Prostate gland (tissue), 2 donors: ENCODE data around the gene TEX29. TPM values are rescaled to one million over a fixed set of nuclear protein-coding genes. Genes with fewer than 3 reads are reported as not detected.

Experiments used
- DNase-seq: peaks from one replicate; pipeline ENCODE4 v3.0.0-alpha.2; 2019; ENCODE audit warnings: low spot score
- H3K27ac ChIP-seq, 2 donors: fragments of 200-600 bp; sonication (generic); 2 replicates each; pipeline ENCODE4 v1.5.1; 2017 to 2019
- H3K27me3 ChIP-seq: fragments of 200-600 bp; sonication (generic); replicated peaks from 2 replicates; pipeline ENCODE4 v1.5.1; 2019; ENCODE audit not compliant: insufficient read depth
- H3K36me3 ChIP-seq, 2 donors: fragments of 200-600 bp; sonication (generic); 1 replicate in 1 of 2; 2 replicates in 1 of 2; pipeline versions ENCODE4 v1.5.1 to v1.8.1; 2017 to 2019
- H3K4me1 ChIP-seq: fragments of 200-600 bp; sonication (generic); replicated peaks from 2 replicates; pipeline ENCODE4 v1.5.1; 2019
- H3K4me3 ChIP-seq, 2 donors: fragments of 200-600 bp; sonication (generic); 2 replicates each; pipeline ENCODE4 v1.5.1; 2017 to 2019
- H3K9me3 ChIP-seq: fragments of 200-600 bp; sonication (generic); 2 replicates; pipeline ENCODE4 v1.5.1; 2017
- CTCF ChIP-seq, 4 experiments: fragments of 200-600 bp in 2 of 4; fragments of 450-650 bp in 2 of 4; sonication (generic) in 2 of 4; IDR thresholded peaks; 1 replicate in 3 of 4; 2 replicates in 1 of 4; pipeline ENCODE4 v1.5.1; 2016 to 2019; ENCODE audit warnings: antibody characterized with exemption in 4 of 4, mild to moderate bottlenecking in 2 of 4, moderate library complexity in 2 of 4
- POLR2A ChIP-seq: fragments of 450-650 bp; IDR thresholded peaks from one replicate; pipeline ENCODE4 v1.6.1; 2016; ENCODE audit warnings: antibody characterized with exemption, mild to moderate bottlenecking
- POLR2AphosphoS5 ChIP-seq: sonication (generic); formaldehyde crosslinking; IDR thresholded peaks from one replicate; pipeline ENCODE4 v1.6.1; 2017; ENCODE audit warnings: antibody characterized with exemption
- WGBS: methylation state at CpG from one replicate; pipeline ENCODE4 v1.1.5; 2018; 5-methylcytosine and 5-hydroxymethylcytosine counted together
- intact Hi-C: fragments of 100-400 bp; cut with DNase I; formaldehyde crosslinking; loops from one replicate; pipeline ENCODE4 v1.14.2; 2022
- total RNA-seq, 2 donors: library from RNA; depleted of rRNA; stranded (reverse); fragments of >200 nt; gene quantifications; one replicate each; pipeline ENCODE4 v1.1.0, GENCODE V29; 2016

The TEX29 gene
- 1 to 10 TPM in 1 of 2 donors, not detected in 1; 1.4 TPM for total RNA-seq

DNA sequence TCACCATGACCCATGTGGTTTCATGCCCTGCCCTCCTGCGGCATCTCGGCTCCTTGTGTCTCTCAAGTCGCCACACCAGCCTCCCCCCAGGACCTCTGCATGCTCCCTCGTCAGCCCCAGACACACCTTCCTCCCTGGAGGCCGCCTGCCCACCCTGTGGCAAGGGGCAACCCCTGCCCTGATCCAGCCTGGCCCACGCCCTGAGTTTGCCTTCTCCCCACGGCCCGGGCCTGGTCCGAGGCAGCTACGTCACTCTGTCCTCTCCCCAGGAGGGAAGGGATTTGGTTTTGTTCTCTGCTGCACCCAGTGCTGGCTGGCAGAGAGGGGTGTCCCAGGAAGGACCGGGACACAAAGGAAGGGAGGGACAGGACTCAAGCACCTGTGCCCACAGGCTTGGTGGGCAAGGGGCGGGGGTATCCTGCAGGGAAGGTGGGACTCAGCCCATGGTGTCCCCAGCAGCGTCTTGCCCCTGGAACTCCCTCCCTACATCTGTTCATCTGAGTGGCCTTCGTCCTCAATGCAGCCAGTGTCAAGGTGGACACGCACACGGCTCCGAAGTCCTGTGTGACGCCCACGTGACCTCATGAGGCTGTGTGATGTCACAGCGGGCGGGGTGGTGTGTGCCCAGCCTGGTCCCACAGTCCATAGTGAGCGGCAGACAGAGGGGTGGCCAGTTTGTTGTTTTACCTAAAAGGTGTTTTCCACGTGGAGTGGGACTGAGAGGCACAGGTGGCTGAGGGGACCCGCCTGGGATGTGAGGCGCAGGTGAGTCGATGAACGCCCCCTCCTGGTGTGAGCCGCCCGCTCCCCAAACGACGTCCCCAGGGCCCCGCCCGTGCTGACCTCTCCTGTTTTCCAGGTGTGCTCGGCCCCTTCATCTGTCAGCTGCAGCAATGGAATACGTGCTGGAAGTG is at the start of gene TEX29:
Gene TEX29, plus strand, starts transcription at position 645 of the 914 bp plus-strand sequence. Its CDS starts 249 bp downstream, at position 894.
- no peak within 1 kb of the TSS for H3K27ac ChIP-seq
- no peaks in the 10 kb centered on the region for H3K27me3 ChIP-seq
- no peak for DNase-seq
- H3K36me3 ChIP-seq, result no peaks in the 10 kb centered on the region
- H3K4me1 ChIP-seq, result no peaks in the 10 kb centered on the region
- no peak for TF ChIP-seq POLR2AphosphoS5
- no peak for TF ChIP-seq POLR2A
- no peak for TF ChIP-seq CTCF (IDR thresholded peaks at IDR 0.05)
- no peak within 1 kb of the TSS for H3K4me3 ChIP-seq
- intact Hi-C loops, result no loop called here
- 80% methylated on average over 32 of the region's 35 CpGs for WGBS
- no peaks in the 10 kb centered on the region for H3K9me3 ChIP-seq

GRCh38 chr13:111270765-111271698 is 49.4 kb upstream of the TEX29 start:
- no peaks in the 10 kb centered on the region for H3K9me3 ChIP-seq
- peaks cover 19% of the 10 kb centered on the region for H3K4me1 ChIP-seq
- TF ChIP-seq POLR2A (no peak), POLR2AphosphoS5 (no peak), CTCF (IDR thresholded peaks at IDR 0.05) (no peak)
- intact Hi-C loops, result no loop called here
- peak overlapping the region; percentile 45 to 76 for H3K27ac ChIP-seq
- DNase-seq, result no peak
- no peak overlapping the region for H3K4me3 ChIP-seq
- WGBS, result 84% methylated on average over 20 of the region's 20 CpGs
- H3K27me3 ChIP-seq, result no peaks in the 10 kb centered on the region
- H3K36me3 ChIP-seq, result no peaks in the 10 kb centered on the region

DNA sequence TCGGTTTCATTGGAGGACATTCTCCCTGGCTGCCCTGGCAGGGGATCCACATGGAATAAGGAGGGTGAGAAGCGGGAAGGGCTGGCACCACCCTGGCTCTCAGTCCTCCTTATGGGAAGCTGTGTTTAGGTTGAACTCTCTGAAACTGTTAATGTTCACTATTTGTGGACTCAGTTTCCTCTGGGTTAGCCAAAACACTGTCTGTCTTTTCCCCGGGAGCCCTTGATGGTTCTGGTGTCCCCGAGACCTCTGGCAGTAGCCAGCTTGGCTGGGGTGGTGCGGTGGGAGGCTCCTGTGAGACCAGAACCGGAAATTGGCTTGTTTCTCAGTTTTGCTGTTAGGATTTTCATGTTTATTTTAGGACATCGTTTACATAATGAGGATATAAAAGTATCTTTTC is 48.3 kb upstream of the TEX29 start:
- Histone ChIP-seq H3K27me3 (no peaks in the 10 kb centered on the region), H3K27ac (peak overlapping the region; percentile 36 to 62), H3K9me3 (no peaks in the 10 kb centered on the region), H3K4me1 (peaks cover 19% of the 10 kb centered on the region), H3K4me3 (no peak overlapping the region), H3K36me3 (no peaks in the 10 kb centered on the region)
- WGBS, result 50% methylated on average over 7 of the region's 7 CpGs
- TF ChIP-seq POLR2AphosphoS5 (no peak), CTCF (IDR thresholded peaks at IDR 0.05) (no peak), POLR2A (no peak)
- no peak for DNase-seq
- intact Hi-C loops, result no loop called here

- WGBS, result 94% methylated on average over 10 of the region's 10 CpGs
- H3K4me1 ChIP-seq, result peaks cover 14% of the 10 kb centered on the region
- no peak for TF ChIP-seq CTCF (IDR thresholded peaks at IDR 0.05)
- TF ChIP-seq POLR2AphosphoS5, result no peak
- no peak for TF ChIP-seq POLR2A
- H3K9me3 ChIP-seq, result no peaks in the 10 kb centered on the region
- H3K27me3 ChIP-seq, result no peaks in the 10 kb centered on the region
- no peak overlapping the region for H3K27ac ChIP-seq
- H3K4me3 ChIP-seq, result no peak overlapping the region
- no peaks in the 10 kb centered on the region for H3K36me3 ChIP-seq
- DNase-seq, result no peak
- intact Hi-C loops, result loop anchor here (5.0 kb wide), 1 partner anchor 43 kb away; no protein-coding TSS in a partner anchor
These were observed 45.1 kb upstream of the TEX29 start for GRCh38 chr13:111275382-111275781.
